IPS-15b (cell line): ENCODE measurements around the gene SNRNP25.
"Not testable (repeated sequence)": the region's sequence is repeated elsewhere in the genome, so short reads cannot be mapped to it uniquely, and the experiment has no call there.

ENCODE experiments used
- H3K27me3 ChIP-seq: one replicate; pipeline ENCODE4 v1.6.1; 2013; ENCODE audit warnings: low read length; ENCODE audit not compliant: control insufficient read depth, insufficient read depth
- H3K36me3 ChIP-seq: one replicate; pipeline ENCODE4 v1.6.1; 2013; ENCODE audit warnings: low read length; ENCODE audit not compliant: control insufficient read depth, insufficient read depth
- H3K4me1 ChIP-seq: one replicate; pipeline ENCODE4 v1.6.1; 2013; ENCODE audit warnings: mild to moderate bottlenecking, low read length; ENCODE audit not compliant: control insufficient read depth, insufficient read depth
- H3K4me3 ChIP-seq: one replicate; pipeline ENCODE4 v1.5.1; 2013; ENCODE audit warnings: low read depth, low read length
- H3K9ac ChIP-seq: one replicate; pipeline ENCODE4 v1.6.1; 2013; ENCODE audit warnings: low read depth, mild to moderate bottlenecking, low read length
- H3K9me3 ChIP-seq: one replicate; pipeline ENCODE4 v1.6.1; 2013; ENCODE audit warnings: mild to moderate bottlenecking, low read length; ENCODE audit not compliant: control insufficient read depth, insufficient read depth

The SNRNP25 gene

DNA sequence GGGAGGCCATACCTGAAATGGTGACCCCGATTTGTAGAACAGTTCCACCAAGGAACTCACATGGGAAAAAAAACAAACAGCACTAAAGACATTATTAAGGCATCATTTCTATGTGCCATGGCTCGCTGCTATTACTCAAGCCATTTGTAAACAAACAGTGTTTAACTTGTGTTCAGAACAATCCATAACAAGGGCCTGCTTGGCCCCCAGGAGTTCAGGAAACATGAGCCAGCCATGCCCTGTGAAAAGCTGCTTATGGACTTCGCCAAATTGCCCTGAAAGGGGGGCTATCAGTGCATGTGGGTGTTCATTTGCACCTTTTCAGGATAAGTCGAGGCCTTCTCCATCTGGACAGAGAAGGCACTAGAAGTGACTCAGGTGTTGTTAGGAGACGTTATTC lies 8.2 kb upstream of the SNRNP25 start:
- Histone ChIP-seq H3K4me1 (no peaks in the 10 kb centered on the region), H3K27me3 (no peaks in the 10 kb centered on the region), H3K36me3 (peaks cover 34% of the 10 kb centered on the region), H3K4me3 (no peak overlapping the region), H3K9me3 (no peaks in the 10 kb centered on the region), H3K9ac (no peak overlapping the region)

DNA sequence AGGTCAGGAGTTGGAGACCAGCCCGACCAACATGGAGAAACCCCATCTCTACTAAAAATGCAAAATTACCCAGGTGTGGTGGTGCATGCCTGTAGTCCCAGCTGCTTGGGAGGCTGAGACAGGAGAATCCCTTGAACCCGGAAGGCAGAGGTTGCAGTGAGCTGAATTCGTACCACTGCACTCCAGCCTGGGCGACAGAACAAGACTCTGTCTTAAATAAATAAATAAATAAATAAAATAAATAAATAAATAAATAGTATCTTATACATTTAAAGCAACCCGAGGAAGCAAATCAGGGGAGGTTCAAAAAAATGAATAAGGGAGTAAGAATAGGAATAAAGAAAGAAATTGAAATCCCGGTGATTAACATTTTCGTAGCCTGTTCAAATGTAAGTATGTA lies 7.1 kb upstream of the SNRNP25 start:
- H3K4me1 ChIP-seq, H3K4me3 ChIP-seq, H3K9ac ChIP-seq, H3K27me3 ChIP-seq, H3K9me3 ChIP-seq: not testable (repeated sequence)
- peaks cover 29% of the 10 kb centered on the region for H3K36me3 ChIP-seq

DNA sequence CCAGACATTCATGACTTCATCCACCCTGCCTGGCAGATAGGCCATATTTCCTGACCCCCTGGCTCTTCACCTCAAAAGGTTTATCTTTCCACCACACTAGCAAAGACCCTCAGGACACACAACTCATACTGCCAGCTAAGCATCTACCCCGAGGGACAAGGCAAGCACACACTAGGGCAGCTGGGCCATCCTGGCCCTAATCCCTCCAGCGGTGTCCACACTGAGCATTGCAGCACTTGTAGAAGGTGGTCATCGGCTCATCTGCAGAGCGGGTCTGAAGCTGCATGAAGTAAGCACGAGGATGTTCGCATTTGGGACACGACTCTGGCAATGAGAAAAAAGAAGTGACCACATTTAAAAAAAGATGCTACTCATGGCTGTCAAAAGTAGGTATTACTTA lies 6.4 kb upstream of the SNRNP25 start:
- Histone ChIP-seq H3K4me3 (no peak overlapping the region), H3K9me3 (no peaks in the 10 kb centered on the region), H3K27me3 (no peaks in the 10 kb centered on the region), H3K4me1 (no peaks in the 10 kb centered on the region), H3K9ac (no peak overlapping the region), H3K36me3 (peaks cover 29% of the 10 kb centered on the region)

GRCh38 chr16:50769-51591 lies 2.6 kb upstream of the SNRNP25 start:
- H3K27me3 ChIP-seq, result no peaks in the 10 kb centered on the region
- H3K4me1 ChIP-seq, result no peaks in the 10 kb centered on the region
- H3K36me3 ChIP-seq, result peaks cover 19% of the 10 kb centered on the region
- no peak overlapping the region for H3K4me3 ChIP-seq
- no peaks in the 10 kb centered on the region for H3K9me3 ChIP-seq
- no peak overlapping the region for H3K9ac ChIP-seq

GRCh38 chr16:54237-54581 lies 581 bp downstream of the SNRNP25 start:
- no peaks in the 10 kb centered on the region for H3K9me3 ChIP-seq
- H3K4me3 ChIP-seq, result peak overlapping the region; percentile 69
- peak overlapping the region; percentile 73 for H3K9ac ChIP-seq
- H3K27me3 ChIP-seq, result no peaks in the 10 kb centered on the region
- no peaks in the 10 kb centered on the region for H3K4me1 ChIP-seq
- H3K36me3 ChIP-seq, result peaks cover 42% of the 10 kb centered on the region

DNA sequence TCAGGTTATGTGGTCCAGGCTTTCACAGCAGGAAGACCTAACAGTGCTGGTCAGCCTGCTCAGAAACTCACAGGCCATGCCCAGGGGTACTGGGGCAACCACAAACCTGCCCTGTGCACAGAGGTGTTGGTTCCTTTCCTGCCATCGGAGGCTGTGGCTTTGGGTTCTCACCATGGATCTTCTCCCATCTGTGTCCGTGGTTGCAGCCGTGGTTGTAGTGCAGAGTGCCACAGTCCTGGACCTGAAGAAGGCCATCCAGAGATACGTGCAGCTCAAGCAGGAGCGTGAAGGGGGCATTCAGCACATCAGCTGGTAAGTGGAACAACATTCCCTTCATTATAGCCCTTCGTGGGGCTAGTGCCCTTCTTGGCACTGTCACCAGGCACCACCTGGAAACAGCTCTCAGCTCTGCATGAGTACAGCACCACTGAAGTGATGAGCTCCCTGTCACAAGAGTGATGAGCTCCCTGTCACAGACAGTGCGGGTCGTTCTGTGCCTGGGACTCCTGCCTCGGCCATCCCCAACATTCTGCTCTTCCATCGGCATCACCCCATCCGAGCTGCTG lies 2.0 kb downstream of the SNRNP25 start:
- peaks cover 49% of the 10 kb centered on the region for H3K36me3 ChIP-seq
- H3K9ac ChIP-seq, result no peak overlapping the region
- H3K4me1 ChIP-seq, result no peaks in the 10 kb centered on the region
- no peaks in the 10 kb centered on the region for H3K9me3 ChIP-seq
- no peaks in the 10 kb centered on the region for H3K27me3 ChIP-seq
- no peak overlapping the region for H3K4me3 ChIP-seq

DNA sequence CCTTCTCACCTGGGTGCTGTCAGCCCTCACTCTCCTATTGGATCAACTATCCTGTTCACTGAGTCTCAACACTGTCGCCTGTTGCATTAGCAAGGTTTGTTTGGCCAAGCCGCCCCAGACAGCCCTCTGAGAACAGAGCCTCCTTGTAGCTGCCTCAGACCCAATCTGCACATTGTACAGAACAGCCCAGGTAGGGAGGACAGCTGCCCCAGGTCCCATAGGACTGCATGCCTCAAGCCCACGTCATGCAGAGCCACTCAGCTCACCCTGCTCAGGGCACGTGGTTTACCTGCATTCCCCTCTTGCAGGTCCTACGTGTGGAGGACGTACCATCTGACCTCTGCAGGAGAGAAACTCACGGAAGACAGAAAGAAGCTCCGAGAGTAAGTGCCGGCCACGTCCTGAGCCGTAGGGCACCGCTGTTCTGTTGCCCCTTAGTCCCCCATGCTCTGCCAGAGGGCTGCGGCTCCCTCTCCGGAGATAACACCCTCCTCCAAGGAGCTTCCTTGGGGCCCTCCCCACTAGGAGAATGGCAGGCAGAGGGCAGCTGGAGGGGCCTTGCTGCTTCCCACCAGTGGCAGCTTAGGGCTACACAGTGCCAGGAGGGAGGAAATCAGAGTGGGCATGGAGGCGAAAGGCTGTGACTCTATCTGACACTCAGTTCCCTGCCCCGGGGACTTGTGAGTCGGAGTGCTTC lies 2.8 kb downstream of the SNRNP25 start:
- peaks cover 53% of the 10 kb centered on the region for H3K36me3 ChIP-seq

DNA sequence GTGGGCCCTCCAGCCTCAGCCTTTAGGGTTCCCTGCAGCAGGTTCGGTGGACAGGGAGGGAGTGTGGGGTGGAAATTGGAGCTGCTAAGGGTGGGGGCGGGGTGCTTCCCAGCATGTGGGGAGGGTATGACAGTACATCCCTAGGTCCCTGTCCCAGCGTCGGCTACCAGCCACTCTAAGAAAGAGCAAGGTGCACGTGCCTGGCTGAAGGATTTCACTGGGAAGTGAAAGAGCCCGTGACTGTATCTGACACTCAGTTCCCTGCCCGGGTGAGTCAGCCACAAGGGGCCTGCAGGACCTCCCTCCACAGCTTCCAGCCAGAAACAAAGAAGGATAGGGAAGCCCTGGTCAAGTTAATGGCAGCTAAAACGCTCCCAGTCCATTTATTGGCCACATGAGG lies 4.1 kb downstream of the SNRNP25 start:
- no peaks in the 10 kb centered on the region for H3K9me3 ChIP-seq
- H3K4me3 ChIP-seq, result no peak overlapping the region
- H3K36me3 ChIP-seq, result peaks cover 56% of the 10 kb centered on the region
- H3K27me3 ChIP-seq, result no peaks in the 10 kb centered on the region
- no peak overlapping the region for H3K9ac ChIP-seq
- no peaks in the 10 kb centered on the region for H3K4me1 ChIP-seq

More for the DNA sequence above, 2.8 kb downstream of the SNRNP25 start:
- H3K27me3 ChIP-seq, result no peaks in the 10 kb centered on the region
- H3K9ac ChIP-seq, result no peak overlapping the region
- no peak overlapping the region for H3K4me3 ChIP-seq
- H3K9me3 ChIP-seq, result no peaks in the 10 kb centered on the region
- H3K4me1 ChIP-seq, result no peaks in the 10 kb centered on the region

GRCh38 chr16:58491-59439 lies 5.1 kb downstream of the SNRNP25 start:
- Histone ChIP-seq H3K9me3 (no peaks in the 10 kb centered on the region), H3K27me3 (no peaks in the 10 kb centered on the region), H3K4me1 (no peaks in the 10 kb centered on the region), H3K36me3 (peaks cover 63% of the 10 kb centered on the region), H3K4me3 (no peak overlapping the region), H3K9ac (no peak overlapping the region)

DNA sequence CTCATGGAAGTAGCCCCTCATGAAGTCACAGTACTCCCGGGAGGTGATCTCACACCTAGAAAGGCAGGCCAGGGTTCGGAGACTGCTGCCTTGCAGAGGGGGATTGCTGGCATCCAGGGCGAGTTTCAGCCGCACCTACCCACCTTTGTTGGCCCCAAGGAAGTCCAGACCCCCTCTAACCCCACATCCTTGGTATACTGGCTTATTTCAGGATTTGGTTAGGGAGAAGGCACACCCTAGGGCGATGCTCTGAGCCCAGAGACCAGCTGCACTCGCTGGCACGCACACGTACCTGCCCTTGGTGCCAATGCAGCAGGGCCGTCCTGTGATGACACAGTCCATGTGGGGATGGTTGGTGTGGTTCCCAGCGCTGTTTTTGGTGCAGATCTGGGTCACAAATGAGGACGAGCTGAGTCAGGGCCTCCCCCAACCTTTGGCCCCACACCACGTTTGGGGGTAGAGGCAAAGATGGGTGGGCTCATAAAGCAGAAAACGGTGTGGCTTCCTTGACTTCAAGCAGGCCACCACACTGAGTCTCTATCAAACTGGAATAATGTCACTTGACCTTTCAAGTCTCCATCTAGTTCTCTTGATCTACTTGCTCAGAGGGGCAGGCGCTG lies 5.9 kb downstream of the SNRNP25 start:
- no peaks in the 10 kb centered on the region for H3K9me3 ChIP-seq
- peaks cover 68% of the 10 kb centered on the region for H3K36me3 ChIP-seq
- no peaks in the 10 kb centered on the region for H3K4me1 ChIP-seq
- H3K9ac ChIP-seq, result no peak overlapping the region
- H3K4me3 ChIP-seq, result no peak overlapping the region
- H3K27me3 ChIP-seq, result no peaks in the 10 kb centered on the region

GRCh38 chr16:60166-60565 lies 6.5 kb downstream of the SNRNP25 start:
- H3K9me3 ChIP-seq, result no peaks in the 10 kb centered on the region
- no peaks in the 10 kb centered on the region for H3K4me1 ChIP-seq
- H3K36me3 ChIP-seq, result peaks cover 68% of the 10 kb centered on the region
- no peak overlapping the region for H3K4me3 ChIP-seq
- H3K9ac ChIP-seq, result no peak overlapping the region
- no peaks in the 10 kb centered on the region for H3K27me3 ChIP-seq
